H9 (cell line): Measurements from ENCODE around the gene TMEM250. TPM values are rescaled to one million over a fixed set of nuclear protein-coding genes. Genes with fewer than 3 reads are reported as not detected.

Source experiments
- DNase-seq: peaks from one replicate; pipeline ENCODE4 v3.0.0-alpha.2; 2017
- H2AFZ ChIP-seq: one replicate; pipeline ENCODE4 v1.6.1; 2013; ENCODE audit warnings: mild to moderate bottlenecking, low read length, control low read depth, moderate library complexity
- H2AK5ac ChIP-seq: 2 replicates; pipeline ENCODE4 v1.6.1; 2013; ENCODE audit warnings: low read length, control low read depth, mixed read lengths; ENCODE audit not compliant: insufficient read length
- H2BK120ac ChIP-seq: one replicate; pipeline ENCODE4 v1.6.1; 2013; ENCODE audit warnings: low read depth, mild to moderate bottlenecking, low read length, control low read depth, inconsistent platforms; ENCODE audit not compliant: poor library complexity, severe bottlenecking
- H2BK12ac ChIP-seq: 2 replicates; pipeline ENCODE4 v1.6.1; 2013; ENCODE audit warnings: low read length, control low read depth, mixed read lengths, low read depth; ENCODE audit not compliant: insufficient read length
- H2BK15ac ChIP-seq: 2 replicates; pipeline ENCODE4 v1.6.1; 2013; ENCODE audit warnings: low read depth, low read length, control low read depth
- H2BK20ac ChIP-seq: one replicate; pipeline ENCODE4 v1.6.1; 2013; ENCODE audit warnings: low read depth, mild to moderate bottlenecking, low read length, control low read depth, inconsistent platforms; ENCODE audit not compliant: poor library complexity, severe bottlenecking
- H2BK5ac ChIP-seq: 2 replicates; pipeline ENCODE4 v1.6.1; 2013; ENCODE audit warnings: low read length, control low read depth, mixed read lengths; ENCODE audit not compliant: insufficient read length
- H3K14ac ChIP-seq: 2 replicates; pipeline ENCODE4 v1.6.1; 2013; ENCODE audit warnings: low read length, control low read depth; ENCODE audit not compliant: insufficient read depth
- H3K18ac ChIP-seq: 2 replicates; pipeline ENCODE4 v1.6.1; 2013; ENCODE audit warnings: low read depth, mild to moderate bottlenecking, mixed read lengths, low read length, control low read depth; ENCODE audit not compliant: insufficient read length
- H3K23ac ChIP-seq: 2 replicates; pipeline ENCODE4 v1.6.1; 2013; ENCODE audit warnings: low read length, control low read depth, mixed read lengths, low read depth; ENCODE audit not compliant: insufficient read length
- H3K23me2 ChIP-seq: 2 replicates; pipeline ENCODE4 v1.6.1; 2013; ENCODE audit warnings: low read depth, mild to moderate bottlenecking, mixed read lengths, low read length, control low read depth; ENCODE audit not compliant: insufficient read length, poor library complexity, severe bottlenecking
- H3K27ac ChIP-seq: 2 replicates; pipeline ENCODE4 v1.5.1; 2013; ENCODE audit warnings: low read length, control low read depth, mixed read lengths, low read depth; ENCODE audit not compliant: insufficient read length
- H3K27me3 ChIP-seq: 2 replicates; pipeline ENCODE4 v1.6.1; 2013; ENCODE audit warnings: low read length, control low read depth, inconsistent platforms; ENCODE audit not compliant: insufficient read depth
- H3K4ac ChIP-seq: 2 replicates; pipeline ENCODE4 v1.6.1; 2013; ENCODE audit warnings: low read depth, mild to moderate bottlenecking, control low read depth, inconsistent platforms, low read length, moderate library complexity
- H3K4me1 ChIP-seq: 2 replicates; pipeline ENCODE4 v1.6.1; 2013; ENCODE audit warnings: low read length, control low read depth, inconsistent platforms; ENCODE audit not compliant: insufficient read depth
- H3K4me2 ChIP-seq: 2 replicates; pipeline ENCODE4 v1.6.1; 2013; ENCODE audit warnings: low read length, control low read depth, mixed read lengths; ENCODE audit not compliant: insufficient read length, insufficient read depth
- H3K56ac ChIP-seq: 2 replicates; pipeline ENCODE4 v1.6.1; 2013; ENCODE audit warnings: low read depth, mild to moderate bottlenecking, mixed read lengths, low read length, control low read depth; ENCODE audit not compliant: insufficient read length
- H3K79me1 ChIP-seq: 2 replicates; pipeline ENCODE4 v1.6.1; 2013; ENCODE audit warnings: low read depth, mild to moderate bottlenecking, moderate library complexity, low read length, control low read depth, inconsistent platforms; ENCODE audit not compliant: insufficient read depth, poor library complexity, severe bottlenecking
- H3K79me2 ChIP-seq: 2 replicates; pipeline ENCODE4 v1.6.1; 2013; ENCODE audit warnings: low read length, control low read depth, inconsistent platforms; ENCODE audit not compliant: insufficient read depth
- H3K9ac ChIP-seq: 2 replicates; pipeline ENCODE4 v1.6.1; 2013; ENCODE audit warnings: low read length, control low read depth, mixed read lengths; ENCODE audit not compliant: insufficient read length; ENCODE audit errors: extremely low read depth
- H3K9me3 ChIP-seq: one replicate; pipeline ENCODE4 v1.6.1; 2013; ENCODE audit warnings: low read depth, low read length, inconsistent platforms; ENCODE audit not compliant: control insufficient read depth
- H3T11ph ChIP-seq: one replicate; pipeline ENCODE4 v1.6.1; 2013; ENCODE audit warnings: mild to moderate bottlenecking, low read length, control low read depth, inconsistent platforms
- H4K20me1 ChIP-seq: one replicate; pipeline ENCODE4 v1.6.1; 2013; ENCODE audit not compliant: control insufficient read depth, insufficient read length, insufficient read depth
- H4K5ac ChIP-seq: 2 replicates; pipeline ENCODE4 v1.6.1; 2013; ENCODE audit warnings: low read depth, mild to moderate bottlenecking, mixed read lengths, low read length, control low read depth; ENCODE audit not compliant: insufficient read length
- H4K8ac ChIP-seq: replicated peaks from 2 replicates; pipeline ENCODE4 v1.6.1; 2013; ENCODE audit warnings: low read length, control low read depth, mixed read lengths, low read depth; ENCODE audit not compliant: insufficient read length
- H4K91ac ChIP-seq: 2 replicates; pipeline ENCODE4 v1.6.1; 2013; ENCODE audit warnings: low read depth, mild to moderate bottlenecking, moderate library complexity, mixed read lengths, low read length, control low read depth; ENCODE audit not compliant: insufficient read length
- H3K27ac Mint-ChIP-seq, 3 experiments: 2 replicates in 2 of 3; 3 replicates in 1 of 3; pipeline ENCODE4 v1.8.0; 2020 to 2021; ENCODE audit warnings: mixed read lengths in 3 of 3, mild to moderate bottlenecking in 1 of 3, moderate library complexity in 1 of 3
- H3K27me3 Mint-ChIP-seq: 2 replicates; pipeline ENCODE4 v1.8.0; 2021; ENCODE audit warnings: low read depth, mild to moderate bottlenecking, moderate library complexity, mixed read lengths
- H3K36me3 Mint-ChIP-seq, 3 experiments: 2 replicates in 2 of 3; 3 replicates in 1 of 3; pipeline ENCODE4 v1.8.0; 2020 to 2021; ENCODE audit warnings: low read depth in 3 of 3, mixed read lengths in 3 of 3; ENCODE audit not compliant: insufficient read depth in 1 of 3
- H3K4me1 Mint-ChIP-seq, 2 experiments: 2 replicates each; pipeline ENCODE4 v1.8.0; 2020; ENCODE audit warnings: mixed read lengths in 2 of 2
- H3K4me3 Mint-ChIP-seq, 2 experiments: 2 replicates in 1 of 2; 3 replicates in 1 of 2; pipeline ENCODE4 v1.8.0; 2020 to 2021; ENCODE audit warnings: mild to moderate bottlenecking in 2 of 2, mixed read lengths in 2 of 2, moderate library complexity in 1 of 2
- H3K9me3 Mint-ChIP-seq, 2 experiments: 2 replicates in 1 of 2; 3 replicates in 1 of 2; pipeline ENCODE4 v1.8.0; 2020; ENCODE audit warnings: mild to moderate bottlenecking in 2 of 2, mixed read lengths in 2 of 2, moderate library complexity in 1 of 2
- CTCF ChIP-seq: fragments of 200-600 bp; sonication (generic); conservative IDR thresholded peaks from 3 replicates; pipeline ENCODE4 v1.8.0; 2021; ENCODE audit warnings: antibody characterized with exemption, mild to moderate bottlenecking
- WGBS: extraction: QIAGEN DNeasy Blood & Tissue Kit; methylation state at CpG from one replicate; pipeline ENCODE4 v1.1.7; 2013; ENCODE audit warnings: missing lambda C conversion rate, low lambda C conversion rate, mixed read lengths; ENCODE audit not compliant: insufficient read length; ENCODE audit errors: extremely low coverage; 5-methylcytosine and 5-hydroxymethylcytosine counted together
- total RNA-seq: library from RNA; stranded (reverse); gene quantifications from 2 replicates; pipeline ENCODE4 v1.2.1, GENCODE V29; 2021

TMEM250 gene
- total RNA-seq, 1 experiment from 2014 or later = 48.1 TPM

- H3K4me1 Mint-ChIP-seq = peaks cover 52 to 65% of the 10 kb centered on the region in 2 experiments
- Histone ChIP-seq H3K4ac (no peak overlapping the region), H4K91ac (no peak overlapping the region), H3K23ac (no peak overlapping the region), H3K14ac (no peak overlapping the region; the same call in 1 of the 2 replicates), H2BK5ac (no peak overlapping the region), H3K4me1 (peaks cover 4% of the 10 kb centered on the region; the same call in 1 of the 2 replicates), H3K4me2 (no peak overlapping the region), H3K79me1 (no peaks in the 10 kb centered on the region), H2BK15ac (no peak overlapping the region), H3K18ac (no peak overlapping the region), H4K5ac (no peak overlapping the region), H3K27me3 (no peaks in the 10 kb centered on the region), H2AK5ac (no peak overlapping the region), H2BK12ac (no peak overlapping the region), H3K79me2 (no peaks in the 10 kb centered on the region), H3K9ac (no peak overlapping the region), H4K8ac (no peak overlapping the region), H3K27ac (no peak overlapping the region), H2BK120ac (no peak overlapping the region), H3K56ac (no peak overlapping the region), H3K9me3 (no peaks in the 10 kb centered on the region), H3T11ph (no peak overlapping the region), H2BK20ac (no peak overlapping the region), H3K23me2 (no peaks in the 10 kb centered on the region), H4K20me1 (no peaks in the 10 kb centered on the region), H2AFZ (no peak overlapping the region)
- H3K9me3 Mint-ChIP-seq = no peaks in the 10 kb centered on the region
- H3K36me3 Mint-ChIP-seq = no peaks in the 10 kb centered on the region; a peak in 2 of 7 replicates
- H3K27ac Mint-ChIP-seq = 0 out of 7 replicates have a peak overlapping the region, but pooled peaks of 1 of the 3 experiments have one; percentile 27
- H3K4me3 Mint-ChIP-seq = no peak overlapping the region
- DNase-seq = peak; percentile 66
- no peaks in the 10 kb centered on the region; the same call in 1 of the 2 replicates for H3K27me3 Mint-ChIP-seq
- no peak for TF ChIP-seq CTCF
- no CpG with 5 or more reads among the region's 29 CpGs for WGBS
These were observed 11.3 kb downstream of the TMEM250 start for GRCh38 chr9:136107155-136107952.
